ENCODE data around the gene TP53I3.

GRCh38 chr2:24051833-24052232 is 32.8 kb downstream of the TP53I3 start:
- no peak for TF ChIP-seq CTCF (IDR thresholded peaks at IDR 0.05)
- no peak for TF ChIP-seq POLR2A (IDR thresholded peaks at IDR 0.05)

Data from testis (tissue), 2 donors.